ENCODE measurements around the gene COL27A1. TPM values are rescaled to one million over a fixed set of nuclear protein-coding genes. Genes with fewer than 3 reads are reported as not detected.

The COL27A1 gene
- total RNA-seq, 1 donor from 2014 or later, result 3.9 TPM

DNA sequence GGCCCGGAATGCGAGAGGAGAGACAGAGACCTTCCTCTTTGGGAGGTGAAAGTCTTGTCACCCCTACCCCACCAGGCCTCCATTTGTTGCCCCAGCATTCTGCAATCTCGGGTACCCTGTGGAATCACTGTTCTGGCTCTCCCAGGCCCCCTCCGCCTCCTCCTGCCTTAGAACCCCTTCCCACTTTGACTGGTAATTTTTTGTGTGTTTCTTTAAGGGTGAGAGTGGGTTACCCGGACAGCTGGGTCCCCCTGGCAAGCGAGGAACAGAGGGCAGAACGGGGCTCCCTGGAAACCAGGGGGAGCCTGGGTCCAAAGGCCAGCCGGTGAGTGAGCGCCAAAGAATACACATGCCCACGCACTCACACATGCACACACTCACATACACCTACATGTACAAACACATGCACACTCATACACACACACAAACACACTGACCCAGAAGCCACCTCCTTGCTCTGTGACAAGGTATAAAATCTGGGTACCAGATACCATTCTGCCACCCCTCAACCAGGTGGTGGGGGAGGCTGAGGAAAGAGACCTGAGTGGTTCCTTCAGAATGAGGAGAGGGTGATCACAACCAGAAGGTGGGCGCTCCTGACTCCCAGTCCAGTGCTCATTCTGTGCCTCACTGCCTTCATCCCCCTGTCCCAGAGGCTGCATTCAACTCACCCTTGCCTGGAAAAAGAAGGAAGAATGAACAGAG, 136.7 kb downstream of the COL27A1 start:
- Mint-ChIP-seq H3K4me3 (ENCODE audit: unreplicated experiment) (no peak overlapping the region), H3K27me3 (ENCODE audit: unreplicated experiment) (peaks cover 4% of the 10 kb centered on the region), H3K4me1 (ENCODE audit: low read depth, unreplicated experiment) (peaks cover 15% of the 10 kb centered on the region), H3K9me3 (ENCODE audit: unreplicated experiment) (peaks cover 3% of the 10 kb centered on the region), H3K36me3 (ENCODE audit: unreplicated experiment) (peaks cover 17% of the 10 kb centered on the region), H3K27ac (ENCODE audit: unreplicated experiment) (no peak overlapping the region)
- no peak for DNase-seq
- TF ChIP-seq, protein P1, sequence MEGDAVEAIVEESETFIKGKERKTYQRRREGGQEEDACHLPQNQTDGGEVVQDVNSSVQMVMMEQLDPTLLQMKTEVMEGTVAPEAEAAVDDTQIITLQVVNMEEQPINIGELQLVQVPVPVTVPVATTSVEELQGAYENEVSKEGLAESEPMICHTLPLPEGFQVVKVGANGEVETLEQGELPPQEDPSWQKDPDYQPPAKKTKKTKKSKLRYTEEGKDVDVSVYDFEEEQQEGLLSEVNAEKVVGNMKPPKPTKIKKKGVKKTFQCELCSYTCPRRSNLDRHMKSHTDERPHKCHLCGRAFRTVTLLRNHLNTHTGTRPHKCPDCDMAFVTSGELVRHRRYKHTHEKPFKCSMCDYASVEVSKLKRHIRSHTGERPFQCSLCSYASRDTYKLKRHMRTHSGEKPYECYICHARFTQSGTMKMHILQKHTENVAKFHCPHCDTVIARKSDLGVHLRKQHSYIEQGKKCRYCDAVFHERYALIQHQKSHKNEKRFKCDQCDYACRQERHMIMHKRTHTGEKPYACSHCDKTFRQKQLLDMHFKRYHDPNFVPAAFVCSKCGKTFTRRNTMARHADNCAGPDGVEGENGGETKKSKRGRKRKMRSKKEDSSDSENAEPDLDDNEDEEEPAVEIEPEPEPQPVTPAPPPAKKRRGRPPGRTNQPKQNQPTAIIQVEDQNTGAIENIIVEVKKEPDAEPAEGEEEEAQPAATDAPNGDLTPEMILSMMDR (IDR thresholded peaks at IDR 0.05; ENCODE audit: partially characterized antibody, unreplicated experiment), result no peak

DNA sequence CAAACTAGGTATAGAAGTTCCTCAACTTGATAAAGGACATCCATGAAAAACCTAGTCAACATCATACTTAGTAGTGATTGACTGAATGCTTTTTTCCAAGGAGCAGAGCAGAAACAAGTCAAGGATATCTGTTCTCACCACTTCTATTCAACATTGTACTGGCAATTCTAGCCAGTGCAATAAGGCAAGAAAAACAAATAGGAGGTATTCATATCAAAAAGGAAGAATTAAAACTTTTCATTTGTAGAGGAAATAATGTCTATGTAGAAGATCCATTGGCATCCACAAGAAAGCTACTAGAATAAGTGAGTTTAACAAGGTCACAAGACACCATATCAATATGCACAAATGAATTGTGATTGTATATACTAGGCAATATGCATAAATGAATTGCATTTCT, 139.3 kb downstream of the COL27A1 start:
- H3K27me3 Mint-ChIP-seq (ENCODE audit: unreplicated experiment), result peaks cover 2% of the 10 kb centered on the region
- H3K36me3 Mint-ChIP-seq (ENCODE audit: unreplicated experiment), result peaks cover 21% of the 10 kb centered on the region

DNA sequence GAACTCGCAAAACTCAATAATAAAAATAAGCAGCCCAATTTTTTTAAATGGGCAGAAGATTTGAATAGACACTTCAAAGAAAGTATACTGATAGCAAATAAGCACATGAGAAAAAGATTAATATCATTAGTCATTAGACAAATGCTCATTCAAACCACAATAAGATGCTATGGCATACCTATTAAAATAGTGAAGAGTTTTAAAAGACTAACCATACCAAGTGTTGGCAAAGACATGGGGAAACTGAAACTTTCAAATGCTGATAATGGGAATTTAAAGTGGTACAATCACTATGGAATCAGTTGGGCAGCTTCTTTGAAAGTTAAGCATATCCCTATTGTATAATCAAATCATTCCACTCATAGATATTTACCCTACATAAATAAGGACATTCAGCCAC, 141.0 kb downstream of the COL27A1 start:
- H3K4me3 Mint-ChIP-seq (ENCODE audit: unreplicated experiment), result no peak overlapping the region
- peaks cover 21% of the 10 kb centered on the region for H3K36me3 Mint-ChIP-seq (ENCODE audit: unreplicated experiment)
- H3K9me3 Mint-ChIP-seq (ENCODE audit: unreplicated experiment), result peaks cover 3% of the 10 kb centered on the region
- H3K27me3 Mint-ChIP-seq (ENCODE audit: unreplicated experiment), result peaks cover 2% of the 10 kb centered on the region
- no peak overlapping the region for H3K27ac Mint-ChIP-seq (ENCODE audit: unreplicated experiment)
- no peak for DNase-seq
- TF ChIP-seq, protein P1 (IDR thresholded peaks at IDR 0.05; ENCODE audit: partially characterized antibody, unreplicated experiment), result no peak
- H3K4me1 Mint-ChIP-seq (ENCODE audit: low read depth, unreplicated experiment), result no peaks in the 10 kb centered on the region

More for the DNA sequence above, 139.3 kb downstream of the COL27A1 start:
- TF ChIP-seq, protein P1 (IDR thresholded peaks at IDR 0.05; ENCODE audit: partially characterized antibody, unreplicated experiment), result no peak
- DNase-seq, result no peak
- Mint-ChIP-seq H3K27ac (ENCODE audit: unreplicated experiment) (no peak overlapping the region), H3K4me1 (ENCODE audit: low read depth, unreplicated experiment) (peaks cover 5% of the 10 kb centered on the region), H3K4me3 (ENCODE audit: unreplicated experiment) (no peak overlapping the region), H3K9me3 (ENCODE audit: unreplicated experiment) (peaks cover 3% of the 10 kb centered on the region)

DNA sequence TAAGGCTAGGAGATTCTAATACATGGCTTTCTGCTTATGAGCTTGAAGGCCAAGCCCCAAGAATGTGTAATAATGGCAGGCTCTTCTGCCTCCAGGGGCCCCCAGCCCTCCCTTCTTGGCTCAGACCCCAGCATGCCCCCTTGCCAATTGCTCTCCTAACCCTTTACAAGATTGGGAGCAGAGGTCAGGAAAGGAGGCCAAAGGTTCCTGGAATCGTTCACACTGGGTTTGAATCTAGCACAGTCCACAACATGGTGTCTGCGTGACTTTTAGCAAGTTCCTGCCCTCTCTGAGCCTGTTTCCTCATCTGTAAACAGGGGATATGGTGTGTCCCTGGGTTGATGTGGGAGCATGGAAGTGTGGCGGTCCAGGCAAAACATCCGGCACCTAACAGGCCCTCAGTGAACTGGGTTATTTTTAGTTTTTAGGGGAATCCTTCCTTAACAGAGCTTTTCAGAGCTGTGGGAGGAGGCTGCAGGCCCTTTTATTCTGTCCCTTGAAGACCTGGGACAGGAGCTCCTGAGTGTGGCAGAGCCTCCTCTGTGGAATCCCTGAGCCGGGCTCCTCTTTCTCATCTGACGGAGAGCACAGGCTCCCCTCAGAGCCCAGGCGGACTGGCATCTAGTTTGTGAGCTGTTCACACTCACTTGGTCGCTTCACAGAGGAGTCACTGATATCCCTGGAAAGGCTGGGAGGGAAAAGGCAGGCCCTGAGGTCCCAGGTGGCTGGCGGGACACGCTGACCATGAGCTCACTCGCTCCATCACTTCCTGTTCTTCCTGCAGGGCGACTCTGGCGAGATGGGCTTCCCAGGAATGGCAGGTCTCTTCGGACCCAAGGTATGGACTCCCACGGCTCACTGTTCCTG, 144.2 kb downstream of the COL27A1 start:
- peaks cover 2% of the 10 kb centered on the region for H3K4me1 Mint-ChIP-seq (ENCODE audit: low read depth, unreplicated experiment)
- no peak overlapping the region for H3K27ac Mint-ChIP-seq (ENCODE audit: unreplicated experiment)
- TF ChIP-seq, protein P1 (IDR thresholded peaks at IDR 0.05; ENCODE audit: partially characterized antibody, unreplicated experiment), result no peak
- peaks cover 2% of the 10 kb centered on the region for H3K27me3 Mint-ChIP-seq (ENCODE audit: unreplicated experiment)
- H3K4me3 Mint-ChIP-seq (ENCODE audit: unreplicated experiment), result no peak overlapping the region
- no peak for DNase-seq
- H3K36me3 Mint-ChIP-seq (ENCODE audit: unreplicated experiment), result peaks cover 19% of the 10 kb centered on the region
- H3K9me3 Mint-ChIP-seq (ENCODE audit: unreplicated experiment), result peaks cover 4% of the 10 kb centered on the region
